Endothelial cell of umbilical vein (primary cell): ENCODE data around the gene PGA5. TPM values are rescaled to one million over a fixed set of nuclear protein-coding genes. Genes with fewer than 3 reads are reported as not detected.

ENCODE experiments used
- BruUV-seq: library from RNA; stranded (reverse); fragments of 400-500 nt; replicated peaks from 2 replicates; lab custom pipeline; 2021; lab: Mats Ljungman, UMichigan
- CTCF ChIA-PET: fragments of 300-600, 350-600 bp; sonication (Branson Sonifier 250); formaldehyde crosslinking; loops from one replicate; lab custom pipeline; 2021; ENCODE audit warnings: antibody characterized with exemption, inconsistent platforms; lab: Charles Lee
- POLR2A ChIA-PET: fragments of 300-600, 350-600 bp; sonication (Branson Sonifier 250); formaldehyde crosslinking; loops from one replicate; lab custom pipeline; 2021; ENCODE audit warnings: antibody characterized with exemption, inconsistent platforms; lab: Charles Lee
- DNase-seq: peaks from one replicate; pipeline ENCODE4 v3.0.0-alpha.2; 2011; ENCODE audit warnings: low read depth, low spot score
- FAIRE-seq: peaks from 2 replicates; lab custom pipeline; 2011; peaks lifted over from hg19 to GRCh38; lab: Jason Lieb, UNC
- H2AFZ ChIP-seq: 2 replicates; pipeline ENCODE4 v1.6.0; 2012; ENCODE audit warnings: low read depth, low read length, control low read depth, inconsistent platforms
- H3K27ac ChIP-seq: 2 replicates; pipeline ENCODE4 v1.5.1; 2011; ENCODE audit warnings: low read depth, mild to moderate bottlenecking, control low read depth, low read length, moderate library complexity; ENCODE audit not compliant: insufficient read depth
- H3K27me3 ChIP-seq, 2 experiments: 2 replicates each; pipeline versions ENCODE4 v1.6.0 to v1.6.1; 2011; ENCODE audit warnings: low read length in 2 of 2, mixed read lengths in 1 of 2; ENCODE audit not compliant: control insufficient read depth in 2 of 2, insufficient read depth in 2 of 2
- H3K36me3 ChIP-seq, 2 experiments: 2 replicates in 1 of 2; 3 replicates in 1 of 2; pipeline ENCODE4 v1.5.1; 2011; ENCODE audit warnings: low read length in 2 of 2, mild to moderate bottlenecking in 1 of 2, moderate library complexity in 1 of 2; ENCODE audit not compliant: control insufficient read depth in 2 of 2, insufficient read depth in 2 of 2; ENCODE audit errors: extremely low read depth in 1 of 2
- H3K4me1 ChIP-seq: 3 replicates; pipeline ENCODE4 v1.5.1; 2011; ENCODE audit warnings: mild to moderate bottlenecking, low read length; ENCODE audit not compliant: control insufficient read depth, insufficient read depth; ENCODE audit errors: extremely low read depth
- H3K4me2 ChIP-seq: 2 replicates; pipeline ENCODE4 v1.6.1; 2011; ENCODE audit warnings: low read length, control low read depth, mixed read lengths; ENCODE audit not compliant: insufficient read depth
- H3K4me3 ChIP-seq, 3 experiments: fragments of 200-600 bp in 1 of 3; sonication (generic), shearing (Covaris generic) in 1 of 3; replicated peaks in 1 of 3; 2 replicates each; pipeline ENCODE4 v1.5.1; 2011 to 2016; ENCODE audit warnings: control low read depth in 3 of 3, low read length in 3 of 3, mild to moderate bottlenecking in 2 of 3, inconsistent platforms in 1 of 3, low read depth in 1 of 3, moderate library complexity in 1 of 3; ENCODE audit not compliant: insufficient read depth in 1 of 3
- H3K79me2 ChIP-seq: 2 replicates; pipeline ENCODE4 v1.6.0; 2012; ENCODE audit warnings: low read length, inconsistent platforms; ENCODE audit not compliant: control insufficient read depth, insufficient read depth
- H3K9ac ChIP-seq: replicated peaks from 2 replicates; pipeline ENCODE3; 2011; ENCODE audit warnings: low read length, control low read depth; ENCODE audit not compliant: insufficient read depth; ENCODE audit errors: extremely low read depth
- H3K9me1 ChIP-seq: replicated peaks from 3 replicates; pipeline ENCODE4 v1.6.0; 2011; ENCODE audit warnings: mild to moderate bottlenecking, low read length; ENCODE audit not compliant: control insufficient read depth, insufficient read depth; ENCODE audit errors: extremely low read depth
- H3K9me3 ChIP-seq: replicated peaks from 2 replicates; pipeline ENCODE4 v1.5.1; 2012; ENCODE audit warnings: low read length, inconsistent platforms; ENCODE audit not compliant: control insufficient read depth, insufficient read depth
- H4K20me1 ChIP-seq: replicated peaks from 2 replicates; pipeline ENCODE3; 2011; ENCODE audit warnings: mild to moderate bottlenecking, low read length; ENCODE audit not compliant: control insufficient read depth, insufficient read depth; ENCODE audit errors: extremely low read depth
- CTCF ChIP-seq, 2 donors: IDR thresholded peaks; 1 replicate in 1 of 2; 2 replicates in 1 of 2; pipeline ENCODE4 v1.5.1; 2011; ENCODE audit warnings: low read length in 2 of 2, mild to moderate bottlenecking in 2 of 2, moderate library complexity in 2 of 2, control low read depth in 1 of 2, inconsistent platforms in 1 of 2, low read depth in 1 of 2; ENCODE audit not compliant: insufficient read depth in 1 of 2; ENCODE audit errors: extremely low read depth in 1 of 2
- EZH2 ChIP-seq: IDR thresholded peaks from 2 replicates; pipeline ENCODE4 v1.6.1; 2012; ENCODE audit warnings: borderline replicate concordance, low read depth, mild to moderate bottlenecking, moderate library complexity, low read length, inconsistent platforms; ENCODE audit not compliant: severe bottlenecking
- FOS ChIP-seq: IDR thresholded peaks from 2 replicates; pipeline ENCODE4 v1.6.1; 2011; ENCODE audit warnings: mild to moderate bottlenecking, low read length, moderate library complexity, borderline replicate concordance; ENCODE audit not compliant: insufficient read depth
- GATA2 ChIP-seq: IDR thresholded peaks from 2 replicates; pipeline ENCODE4 v1.7.0; 2011; ENCODE audit warnings: low read depth, mild to moderate bottlenecking, moderate library complexity, mixed read lengths, low read length; ENCODE audit not compliant: insufficient read length, insufficient read depth
- JUN ChIP-seq: IDR thresholded peaks from 2 replicates; pipeline ENCODE4 v1.6.1; 2011; ENCODE audit warnings: borderline replicate concordance, low read depth; ENCODE audit not compliant: insufficient read length, insufficient read depth
- MAX ChIP-seq: IDR thresholded peaks from 2 replicates; pipeline ENCODE4 v1.6.1; 2011; ENCODE audit not compliant: insufficient read depth, insufficient read length
- MYC ChIP-seq: IDR thresholded peaks from one replicate; pipeline ENCODE4 v1.6.1; 2011; ENCODE audit warnings: mild to moderate bottlenecking, low read depth, low read length
- POLR2A ChIP-seq: IDR thresholded peaks from 2 replicates; pipeline ENCODE4 v1.6.1; 2012; ENCODE audit warnings: low read depth, mild to moderate bottlenecking, control low read depth, low read length
- POLR2AphosphoS5 ChIP-seq: IDR thresholded peaks from 2 replicates; pipeline ENCODE4 v1.6.1; 2012; ENCODE audit warnings: low read depth, mild to moderate bottlenecking, control low read depth, low read length, moderate library complexity; ENCODE audit not compliant: insufficient read depth
- dilution Hi-C: fragments of 300-500 bp; cut with MboI; formaldehyde crosslinking; loops from one replicate; pipeline ENCODE4 v1.15.0; 2019; ENCODE audit warnings: low sequenced_read_pairs; ENCODE audit not compliant: extremely low pct_ligation_motif_present
- intact Hi-C: fragments of 100-400 bp; cut with micrococcal nuclease; formaldehyde crosslinking; loops from one replicate; pipeline ENCODE4 v1.10.0; 2022
- polyA plus RNA-seq, 4 experiments: library from polyadenylated mRNA; depleted of rRNA in 3 of 4; stranded (reverse) in 3 of 4; unstranded in 1 of 4; fragments of >200 nt; gene quantifications; 2 replicates each; pipeline versions ENCODE4 v1.2.1 to v1.2.3, GENCODE V29; 2011 to 2012; ENCODE audit warnings: missing spikeins in 1 of 4
- total RNA-seq: library from RNA; stranded (reverse); gene quantifications from 2 replicates; pipeline ENCODE4 v1.2.3, GENCODE V29; 2021

The PGA5 gene
- total and polyA plus RNA-seq, 2 donors (not counting 3 experiments of a cell fraction or from before 2014, with no cell fraction given), result not detected

GRCh38 chr11:61194981-61195695 is 45.8 kb upstream of the PGA5 start:
- H3K9ac ChIP-seq, result no peak overlapping the region
- H3K27me3 ChIP-seq, result no peaks in the 10 kb centered on the region
- DNase-seq (no peak), FAIRE-seq (no peak)
- H3K4me3 ChIP-seq, result no peak overlapping the region
- H3K79me2 ChIP-seq, result no peaks in the 10 kb centered on the region
- TF ChIP-seq MAX (no peak), GATA2 (no peak), JUN (no peak), EZH2 (no peak), POLR2A (no peak), CTCF (IDR thresholded peaks at IDR 0.05; ENCODE audit: extremely low read depth in 1 of 2, insufficient read depth in 1 of 2, low read depth in 1 of 2, low read length in 2 of 2) (no peak), POLR2AphosphoS5 (no peak), FOS (no peak), MYC (no peak)
- H2AFZ ChIP-seq, result no peak overlapping the region
- H4K20me1 ChIP-seq, result no peaks in the 10 kb centered on the region
- BruUV-seq, result no TSS peak
- no peak overlapping the region for H3K27ac ChIP-seq
- intact Hi-C loops (loop anchor here (2.0 kb wide), 1 partner anchor 224 kb away; the partner anchor contains the start of gene CD6), dilution Hi-C loops (no loop called here)
- H3K4me1 ChIP-seq, result no peaks in the 10 kb centered on the region
- ChIA-PET CTCF (interaction anchor here (1.3 kb wide), 1 partner anchor 17 kb away, joined by 3 read pairs; no protein-coding TSS in a partner anchor), POLR2A (no interaction called here)
- H3K9me1 ChIP-seq, result no peaks in the 10 kb centered on the region
- no peaks in the 10 kb centered on the region for H3K9me3 ChIP-seq
- H3K4me2 ChIP-seq, result no peak overlapping the region
- H3K36me3 ChIP-seq, result no peaks in the 10 kb centered on the region
